ENCODE measurements around the gene ATF5.

ATF5 gene

GRCh38 chr19:49896863-49897621, 32.0 kb upstream of the ATF5 start, which contains the start of gene IL4I1:
Gene IL4I1, minus strand, starts transcription at chr19:49896887. Its CDS starts 727 bp downstream, at chr19:49896160.
- Histone ChIP-seq H3K9ac (peak within 1 kb of the TSS; percentile 65), H3K4me3 (IDR thresholded peaks at IDR 0.05; ENCODE audit: insufficient read depth, low read depth, low read length) (no peak within 1 kb of the TSS)

DNA sequence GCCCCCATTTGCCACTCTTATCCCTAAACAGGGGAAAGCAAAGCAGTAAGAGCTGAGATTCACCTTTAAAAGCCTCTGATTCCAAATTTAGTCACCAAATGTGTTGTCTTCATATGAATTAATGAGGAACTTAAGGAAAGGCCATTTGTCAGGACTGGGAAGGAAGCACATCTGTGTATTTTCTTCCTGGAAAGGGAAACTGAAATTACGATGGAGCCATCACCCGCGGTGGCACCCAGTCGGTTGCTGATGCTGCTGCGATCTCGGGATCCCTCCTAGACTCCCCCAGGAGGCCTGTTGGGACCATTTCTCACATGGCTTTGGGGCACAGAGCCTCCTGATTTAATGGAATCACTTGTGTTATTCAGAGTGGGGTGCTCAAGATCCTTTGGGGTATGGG, 24.9 kb upstream of the ATF5 start:
- Histone ChIP-seq H3K79me2 (ENCODE audit: insufficient read depth, low read depth) (no peaks in the 10 kb centered on the region; the same call in 1 of the 2 replicates), H3K4me3 (IDR thresholded peaks at IDR 0.05; ENCODE audit: insufficient read depth, low read depth, low read length) (no peak overlapping the region), H3K27me3 (ENCODE audit: insufficient read depth, low read depth) (no peaks in the 10 kb centered on the region), H3K9ac (no peak overlapping the region), H3K36me3 (ENCODE audit: insufficient read depth) (no peaks in the 10 kb centered on the region; the same call in 1 of the 2 replicates), H2AFZ (ENCODE audit: low read depth) (no peak overlapping the region), H4K20me1 (ENCODE audit: insufficient read depth) (no peaks in the 10 kb centered on the region), H3K4me1 (ENCODE audit: low read depth, poor library complexity, severe bottlenecking) (peaks cover 48% of the 10 kb centered on the region), H3K4me2 (no peak overlapping the region), H3K27ac (no peak overlapping the region)
- TF ChIP-seq, protein P1, sequence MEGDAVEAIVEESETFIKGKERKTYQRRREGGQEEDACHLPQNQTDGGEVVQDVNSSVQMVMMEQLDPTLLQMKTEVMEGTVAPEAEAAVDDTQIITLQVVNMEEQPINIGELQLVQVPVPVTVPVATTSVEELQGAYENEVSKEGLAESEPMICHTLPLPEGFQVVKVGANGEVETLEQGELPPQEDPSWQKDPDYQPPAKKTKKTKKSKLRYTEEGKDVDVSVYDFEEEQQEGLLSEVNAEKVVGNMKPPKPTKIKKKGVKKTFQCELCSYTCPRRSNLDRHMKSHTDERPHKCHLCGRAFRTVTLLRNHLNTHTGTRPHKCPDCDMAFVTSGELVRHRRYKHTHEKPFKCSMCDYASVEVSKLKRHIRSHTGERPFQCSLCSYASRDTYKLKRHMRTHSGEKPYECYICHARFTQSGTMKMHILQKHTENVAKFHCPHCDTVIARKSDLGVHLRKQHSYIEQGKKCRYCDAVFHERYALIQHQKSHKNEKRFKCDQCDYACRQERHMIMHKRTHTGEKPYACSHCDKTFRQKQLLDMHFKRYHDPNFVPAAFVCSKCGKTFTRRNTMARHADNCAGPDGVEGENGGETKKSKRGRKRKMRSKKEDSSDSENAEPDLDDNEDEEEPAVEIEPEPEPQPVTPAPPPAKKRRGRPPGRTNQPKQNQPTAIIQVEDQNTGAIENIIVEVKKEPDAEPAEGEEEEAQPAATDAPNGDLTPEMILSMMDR (conservative IDR thresholded peaks at IDR 0.05; ENCODE audit: low read depth, low read length): no peak

More at GRCh38 chr19:49896863-49897621, 32.0 kb upstream of the ATF5 start, which contains the start of gene IL4I1:
- no peaks in the 10 kb centered on the region for H3K79me2 ChIP-seq (ENCODE audit: insufficient read depth, low read depth)
- peak within 1 kb of the TSS; percentile 80 for H3K4me2 ChIP-seq
- H3K36me3 ChIP-seq (ENCODE audit: insufficient read depth): no peaks in the 10 kb centered on the region
- no peaks in the 10 kb centered on the region for H4K20me1 ChIP-seq (ENCODE audit: insufficient read depth)
- no peaks in the 10 kb centered on the region for H3K27me3 ChIP-seq (ENCODE audit: insufficient read depth, low read depth)
- H2AFZ ChIP-seq (ENCODE audit: low read depth): peak within 1 kb of the TSS; percentile 44
- TF ChIP-seq, protein P1 (conservative IDR thresholded peaks at IDR 0.05; ENCODE audit: low read depth, low read length): no peak
- H3K27ac ChIP-seq: peak within 1 kb of the TSS; percentile 95
- peaks cover 88% of the 10 kb centered on the region for H3K4me1 ChIP-seq (ENCODE audit: low read depth, poor library complexity, severe bottlenecking)

DNA sequence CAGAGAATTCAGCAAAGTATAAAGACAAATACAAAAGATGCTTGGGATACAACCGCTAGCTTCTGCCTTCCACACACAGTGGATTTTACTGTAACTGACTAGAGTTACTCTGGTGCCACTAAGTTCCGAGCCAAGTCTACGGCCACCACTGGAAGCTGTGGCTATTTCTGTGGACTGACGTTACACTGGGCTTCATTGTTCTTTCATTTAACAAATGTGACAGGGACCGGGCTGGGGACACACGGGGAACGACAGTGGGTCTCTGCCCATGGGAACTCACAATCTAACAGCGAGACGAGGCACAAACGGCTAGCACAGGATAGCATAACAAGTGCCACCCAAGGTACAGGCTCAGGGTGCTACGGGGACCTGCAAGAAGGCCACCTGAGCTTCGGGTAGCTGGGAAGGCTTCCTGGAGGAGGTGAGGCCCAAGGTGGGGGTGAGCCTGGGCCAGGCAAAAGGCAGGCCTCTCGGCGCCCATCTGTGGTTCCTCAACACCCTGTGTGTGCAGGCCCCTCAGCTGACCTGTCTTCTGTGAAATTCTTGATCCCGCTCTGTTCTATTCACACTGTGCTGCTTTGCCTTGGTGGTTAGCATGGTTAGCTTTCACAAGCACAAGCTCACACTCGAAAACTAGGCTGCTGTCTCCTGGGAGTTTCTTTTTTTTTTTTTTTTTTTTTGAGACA, 22.0 kb upstream of the ATF5 start:
- TF ChIP-seq, protein P1 (conservative IDR thresholded peaks at IDR 0.05; ENCODE audit: low read depth, low read length): no peak
- no peaks in the 10 kb centered on the region; the same call in 1 of the 2 replicates for H3K79me2 ChIP-seq (ENCODE audit: insufficient read depth, low read depth)
- H3K27me3 ChIP-seq (ENCODE audit: insufficient read depth, low read depth): no peaks in the 10 kb centered on the region
- no peaks in the 10 kb centered on the region for H4K20me1 ChIP-seq (ENCODE audit: insufficient read depth)
- H3K4me3 ChIP-seq (IDR thresholded peaks at IDR 0.05; ENCODE audit: insufficient read depth, low read depth, low read length): no peak overlapping the region
- H3K27ac ChIP-seq: no peak overlapping the region
- no peak overlapping the region for H2AFZ ChIP-seq (ENCODE audit: low read depth)
- H3K4me1 ChIP-seq (ENCODE audit: low read depth, poor library complexity, severe bottlenecking): peaks cover 40% of the 10 kb centered on the region
- no peaks in the 10 kb centered on the region; the same call in 1 of the 2 replicates for H3K36me3 ChIP-seq (ENCODE audit: insufficient read depth)
- H3K9ac ChIP-seq: no peak overlapping the region
- H3K4me2 ChIP-seq: no peak overlapping the region

- TF ChIP-seq, protein P1 (conservative IDR thresholded peaks at IDR 0.05; ENCODE audit: low read depth, low read length): no peak
- H3K27me3 ChIP-seq (ENCODE audit: insufficient read depth, low read depth): no peaks in the 10 kb centered on the region
- no peak overlapping the region for H3K4me3 ChIP-seq (IDR thresholded peaks at IDR 0.05; ENCODE audit: insufficient read depth, low read depth, low read length)
- no peak overlapping the region for H3K9ac ChIP-seq
- no peak overlapping the region for H3K4me2 ChIP-seq
- no peaks in the 10 kb centered on the region; the same call in 1 of the 2 replicates for H3K79me2 ChIP-seq (ENCODE audit: insufficient read depth, low read depth)
- no peak overlapping the region for H3K27ac ChIP-seq
- no peaks in the 10 kb centered on the region for H4K20me1 ChIP-seq (ENCODE audit: insufficient read depth)
- H3K4me1 ChIP-seq (ENCODE audit: low read depth, poor library complexity, severe bottlenecking): peaks cover 40% of the 10 kb centered on the region
- peaks cover 1% of the 10 kb centered on the region; the same call in 1 of the 2 replicates for H3K36me3 ChIP-seq (ENCODE audit: insufficient read depth)
- no peak overlapping the region for H2AFZ ChIP-seq (ENCODE audit: low read depth)
Measured at GRCh38 chr19:49907745-49908446, 21.1 kb upstream of the ATF5 start.

Data from KMS-11 (cell line).